GM19193 (cell line): ENCODE results near the gene THBS2.

ENCODE experiments used
- POLR2A ChIP-seq: IDR thresholded peaks from 4 replicates; pipeline ENCODE4 v1.6.1; 2011; ENCODE audit not compliant: insufficient read depth, insufficient read length; ENCODE audit errors: extremely low read depth

The THBS2 gene

DNA sequence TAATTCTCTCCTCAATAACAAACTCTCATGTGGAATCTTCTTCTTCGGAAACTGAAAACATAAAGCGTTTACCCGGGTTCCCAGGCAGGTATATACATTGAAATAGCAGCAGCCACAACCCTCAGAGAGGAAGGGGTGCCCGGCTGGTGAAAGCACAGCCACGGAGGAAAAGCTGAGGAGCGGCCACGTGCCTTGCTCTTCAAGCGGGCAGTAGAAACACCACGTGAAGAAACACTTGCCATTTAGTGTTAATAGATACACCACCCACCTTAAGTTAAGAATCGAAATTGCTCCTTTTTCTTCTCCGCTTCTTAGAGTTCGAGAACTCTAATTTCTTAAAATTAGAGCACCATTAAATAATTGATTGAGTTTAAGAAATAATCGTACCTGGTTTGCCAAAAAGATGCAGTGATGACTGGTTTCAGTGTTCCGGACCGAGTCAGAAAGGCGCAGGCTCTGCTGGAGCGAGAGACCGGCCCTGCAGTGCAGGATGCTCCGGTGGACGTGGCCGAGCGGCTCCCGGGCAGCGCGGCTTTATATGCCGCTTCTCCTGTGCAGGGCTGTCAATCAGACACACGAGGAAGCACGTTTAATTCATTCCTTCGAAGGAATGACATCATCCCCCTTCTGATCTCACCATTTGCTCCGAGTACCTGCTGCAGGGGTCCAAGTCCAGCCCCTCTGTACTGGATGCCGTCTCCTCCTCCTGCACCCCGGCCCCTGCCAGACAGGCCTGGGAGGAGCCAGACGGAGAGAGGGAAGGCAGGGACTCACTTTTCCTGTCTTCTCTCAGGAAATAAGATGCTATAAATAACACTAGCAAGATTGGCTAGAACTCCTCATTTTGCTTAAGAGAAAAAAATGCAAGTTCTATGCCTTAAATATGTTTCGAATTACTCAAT lies at the start of gene THBS2:
Gene THBS2 (minus strand): TSS at position 510 of the 902 bp plus-strand sequence. CDS start 3,062 bp downstream, outside the sequence.
- TF ChIP-seq POLR2A = no peak

DNA sequence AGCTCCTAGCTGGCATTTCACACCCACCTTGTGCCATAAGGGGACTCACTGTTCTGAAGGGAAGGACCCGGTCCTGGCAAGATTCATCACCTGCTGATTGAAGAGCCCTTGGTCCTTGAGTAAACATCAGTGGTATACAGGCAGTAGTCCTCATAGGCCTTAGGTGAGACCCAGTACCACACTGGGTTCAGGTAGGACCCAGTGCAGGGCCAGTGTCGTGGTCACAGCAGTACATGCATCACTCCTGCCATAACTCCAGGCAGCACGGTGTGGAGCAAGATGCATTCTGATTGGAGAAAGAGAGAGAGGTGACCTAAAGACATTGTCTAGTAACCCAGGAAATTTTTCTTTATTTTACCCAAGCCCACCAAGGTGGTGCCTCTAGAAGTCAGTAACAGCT lies 49.1 kb upstream of the THBS2 start:
- no peak for TF ChIP-seq POLR2A

DNA sequence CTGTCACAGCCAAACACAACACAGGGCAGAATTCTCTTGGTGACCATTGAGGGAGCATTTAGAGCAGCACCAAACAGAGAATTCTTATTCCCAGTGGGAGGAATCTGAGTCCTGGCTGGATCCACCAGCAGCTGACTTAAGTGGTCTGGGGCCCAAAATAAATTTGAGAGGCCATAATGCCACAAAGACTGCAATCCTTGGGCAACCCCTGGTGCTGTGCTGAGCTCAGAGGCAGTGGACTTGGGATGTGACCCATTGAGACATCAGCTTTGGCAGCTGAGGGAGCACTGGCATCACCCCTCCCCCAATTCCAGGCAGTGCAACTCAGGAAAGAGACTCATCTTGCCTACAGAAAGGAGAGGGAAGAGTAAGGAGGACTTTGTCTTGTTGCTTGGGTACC lies 48.6 kb upstream of the THBS2 start:
- TF ChIP-seq POLR2A = no peak

DNA sequence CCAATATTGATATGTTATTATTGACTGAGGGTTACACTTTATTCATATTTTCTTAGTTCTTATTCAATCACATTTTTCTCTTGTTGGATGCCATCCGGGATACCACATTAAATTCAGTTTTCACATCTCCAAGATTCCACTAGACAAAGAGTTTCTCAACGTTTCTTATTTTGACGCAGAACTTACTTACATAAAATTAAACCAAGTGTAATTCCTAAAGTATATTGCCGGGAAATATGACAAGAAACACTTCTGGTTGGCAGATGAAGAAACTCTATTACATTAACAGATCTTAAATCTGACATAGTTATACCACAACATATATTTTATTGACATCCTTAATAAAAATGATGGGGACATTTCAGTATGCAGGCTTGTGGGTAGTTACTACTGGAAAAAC lies 47.3 kb upstream of the THBS2 start:
- TF ChIP-seq POLR2A = no peak

DNA sequence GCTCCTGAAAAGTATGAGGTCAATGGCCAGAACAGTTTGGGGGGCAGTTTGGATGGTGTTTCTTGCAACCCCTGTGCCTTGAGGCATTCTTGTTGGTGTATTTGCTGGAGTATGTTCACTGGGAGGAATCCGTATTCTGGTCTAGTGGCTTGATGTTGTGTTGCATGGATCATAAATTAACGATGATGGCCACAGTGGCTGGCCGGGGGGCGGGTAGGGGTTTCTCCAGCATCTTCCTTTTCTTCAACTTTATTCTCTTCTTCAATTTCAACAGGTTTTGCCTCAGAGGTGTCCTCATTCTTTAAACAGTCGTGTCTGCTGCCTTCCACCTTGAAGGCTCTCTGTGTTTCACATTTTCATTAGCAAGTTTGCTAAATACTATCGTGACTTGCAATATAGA lies 43.0 kb upstream of the THBS2 start:
- no peak for TF ChIP-seq POLR2A

DNA sequence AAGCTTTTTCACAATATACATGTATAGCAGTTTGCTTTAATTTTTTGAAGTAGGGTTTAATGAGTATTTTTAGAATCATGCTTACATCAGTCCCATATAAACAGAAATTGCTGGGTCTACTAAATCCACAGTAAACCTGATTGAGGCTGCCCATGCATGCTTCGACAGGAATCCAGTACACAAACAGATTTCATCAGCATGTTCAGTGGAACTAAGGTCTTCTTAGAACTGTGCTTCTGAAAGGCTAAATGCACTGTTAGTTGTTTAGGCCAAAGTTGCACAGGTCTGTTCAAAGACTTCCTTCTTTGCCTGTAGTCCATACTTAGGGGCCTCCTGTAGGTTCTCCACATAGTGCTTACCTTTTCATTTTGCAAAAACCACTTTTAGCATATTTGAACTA lies 42.5 kb upstream of the THBS2 start:
- no peak for TF ChIP-seq POLR2A

DNA sequence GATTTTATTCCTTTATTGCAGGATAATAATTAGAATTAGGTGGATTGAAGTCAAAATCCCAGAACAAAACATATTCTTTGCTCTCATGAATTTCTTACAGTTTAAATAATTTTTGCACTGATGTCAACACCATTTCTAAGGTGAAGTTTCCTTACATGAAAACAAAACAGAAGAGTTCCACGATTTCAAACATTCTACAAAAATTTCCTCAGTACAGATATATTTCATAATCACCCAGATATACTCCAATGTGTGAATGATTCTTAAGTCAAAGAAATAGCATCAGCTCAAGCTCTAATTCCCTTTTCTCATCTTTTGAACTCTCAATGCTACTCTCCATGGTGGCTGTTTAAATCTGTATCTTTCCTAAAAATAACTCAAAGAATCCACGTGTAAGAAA lies 39.5 kb upstream of the THBS2 start:
- no peak for TF ChIP-seq POLR2A

DNA sequence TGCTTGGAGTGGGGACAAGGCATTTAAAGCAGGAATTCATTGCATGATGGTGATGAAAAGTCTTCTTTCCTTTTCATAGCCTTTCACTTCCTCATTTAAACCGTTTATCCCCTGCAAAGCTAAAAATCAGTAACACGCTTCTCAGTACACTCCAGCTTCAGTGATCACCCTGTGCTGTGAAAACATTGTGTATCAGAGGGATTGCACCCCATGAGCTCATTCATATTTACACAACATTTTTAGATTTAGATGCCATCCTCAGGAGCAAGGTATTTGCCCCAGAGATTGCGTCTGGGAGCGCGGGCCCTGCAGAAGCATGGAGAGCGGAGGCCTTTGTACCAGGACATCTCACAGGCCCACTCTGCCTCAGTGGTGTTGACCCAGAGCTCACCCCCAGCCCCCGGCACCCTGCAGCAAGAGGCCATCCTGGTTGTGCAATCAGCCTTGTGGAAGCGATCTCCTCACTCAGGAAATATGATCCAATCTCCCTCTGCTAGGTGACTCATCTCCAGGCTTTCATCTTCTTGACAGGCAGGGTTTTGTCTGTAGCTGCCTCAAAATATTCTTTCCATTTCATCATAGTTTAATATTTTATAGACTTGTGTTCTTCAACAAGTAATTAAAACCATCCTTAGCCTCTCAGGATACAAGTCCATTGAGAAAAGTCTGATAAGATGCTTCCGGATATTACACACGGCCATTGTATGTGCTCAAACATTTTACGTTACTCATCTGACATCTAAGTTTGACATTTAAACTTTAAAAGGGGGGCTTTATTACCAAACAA lies 38.9 kb upstream of the THBS2 start:
- TF ChIP-seq POLR2A = no peak

DNA sequence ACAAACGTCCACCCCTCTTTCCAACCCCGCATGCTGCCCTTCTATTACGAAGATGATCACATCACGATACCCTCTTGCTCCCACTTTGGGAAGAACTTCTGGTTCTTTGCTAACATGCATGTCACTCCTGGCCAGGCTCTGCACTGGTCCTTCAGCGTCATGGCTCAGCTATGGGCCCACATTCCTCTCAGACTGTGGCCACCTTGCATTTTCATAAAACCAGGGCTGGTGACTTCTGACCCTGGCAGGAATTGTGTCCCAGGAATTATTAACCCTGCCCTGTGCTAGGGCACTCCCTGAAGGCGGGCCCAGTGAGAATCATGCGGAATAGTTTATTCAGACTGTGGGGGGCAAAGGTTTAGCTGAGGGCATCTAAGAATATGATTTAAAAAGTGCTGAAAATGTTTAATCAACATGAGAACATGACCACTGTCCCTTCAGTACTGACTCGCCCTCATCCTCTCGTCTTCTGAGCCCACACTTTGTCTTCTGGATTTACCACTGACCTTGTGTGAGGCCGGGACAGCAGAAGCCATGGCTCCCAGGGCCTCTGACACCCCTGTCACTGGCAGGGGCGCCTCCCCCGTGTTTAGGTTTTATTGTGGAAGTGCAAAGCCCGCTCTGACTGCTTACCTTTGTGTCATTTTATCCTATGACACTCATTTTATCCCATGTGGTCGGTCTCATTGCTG lies 38.1 kb upstream of the THBS2 start:
- TF ChIP-seq POLR2A = no peak

DNA sequence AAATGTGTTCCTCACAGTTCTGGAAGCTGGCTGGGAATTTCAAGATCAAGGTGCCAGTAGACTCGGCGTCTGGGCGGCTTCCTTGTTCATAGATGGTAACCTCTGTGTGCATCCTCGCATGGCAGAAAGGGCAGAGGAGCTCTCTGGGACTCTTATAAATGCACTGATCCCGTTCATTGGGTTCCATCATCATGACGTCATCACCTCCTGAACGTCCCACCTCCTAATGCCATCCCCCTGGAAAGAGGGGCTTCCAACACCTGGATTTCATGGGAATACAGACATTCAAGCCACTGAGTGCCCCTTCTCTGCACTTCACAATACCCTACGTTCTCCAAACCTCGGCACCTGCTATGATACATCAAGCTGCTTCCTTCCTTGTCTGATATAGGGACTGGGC lies 37.5 kb upstream of the THBS2 start:
- no peak for TF ChIP-seq POLR2A

DNA sequence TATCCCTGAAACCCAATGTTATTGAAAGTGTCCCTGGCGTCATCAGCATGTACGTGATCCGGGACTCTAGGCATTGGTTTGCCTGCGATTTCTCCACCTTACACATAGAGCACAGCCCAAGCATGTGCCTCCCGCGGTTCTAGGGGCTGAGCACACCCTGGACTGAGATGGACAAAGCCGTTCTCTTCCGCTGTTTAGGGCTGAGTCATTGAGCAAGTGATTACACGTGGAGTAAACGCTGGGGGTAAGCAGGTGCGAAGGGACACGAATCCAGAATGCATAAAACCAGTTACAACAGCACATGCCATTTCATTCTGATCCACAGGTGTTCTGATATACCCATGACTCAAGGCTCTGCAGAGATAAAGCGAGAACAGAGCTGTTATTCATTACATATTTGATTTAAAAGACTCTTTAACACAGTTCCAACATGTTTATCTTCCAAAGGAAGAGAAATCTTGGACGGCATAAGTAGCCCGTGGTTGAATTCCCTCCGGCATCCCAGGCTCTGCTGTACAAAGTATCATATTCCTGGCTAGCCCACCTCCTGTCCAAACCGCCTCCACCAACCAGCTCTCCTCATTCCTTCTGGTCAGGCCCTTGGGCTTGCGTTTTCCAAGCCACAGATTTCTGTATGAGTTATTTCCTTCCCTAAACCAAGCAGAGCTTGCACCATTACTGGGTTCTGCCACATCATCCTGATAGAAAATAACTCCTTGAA lies 36.1 kb upstream of the THBS2 start:
- no peak for TF ChIP-seq POLR2A

DNA sequence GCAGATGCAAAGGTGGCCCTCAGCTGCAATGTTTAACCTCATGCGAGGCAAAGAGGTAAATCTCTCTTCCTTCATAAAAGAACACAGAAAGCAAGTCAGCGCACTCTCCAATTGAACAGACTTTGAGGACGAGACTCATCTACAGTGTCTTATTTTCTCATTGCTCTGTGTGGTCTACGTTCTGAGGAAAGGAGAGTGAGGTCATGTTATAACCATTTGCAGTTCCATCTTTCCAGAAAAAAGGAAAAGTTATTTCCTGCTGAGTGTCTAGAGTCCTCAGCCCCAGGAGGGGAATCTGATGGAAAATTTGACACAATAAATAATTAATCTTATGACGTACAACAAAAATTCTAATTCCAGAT lies 35.6 kb upstream of the THBS2 start:
- no peak for TF ChIP-seq POLR2A

DNA sequence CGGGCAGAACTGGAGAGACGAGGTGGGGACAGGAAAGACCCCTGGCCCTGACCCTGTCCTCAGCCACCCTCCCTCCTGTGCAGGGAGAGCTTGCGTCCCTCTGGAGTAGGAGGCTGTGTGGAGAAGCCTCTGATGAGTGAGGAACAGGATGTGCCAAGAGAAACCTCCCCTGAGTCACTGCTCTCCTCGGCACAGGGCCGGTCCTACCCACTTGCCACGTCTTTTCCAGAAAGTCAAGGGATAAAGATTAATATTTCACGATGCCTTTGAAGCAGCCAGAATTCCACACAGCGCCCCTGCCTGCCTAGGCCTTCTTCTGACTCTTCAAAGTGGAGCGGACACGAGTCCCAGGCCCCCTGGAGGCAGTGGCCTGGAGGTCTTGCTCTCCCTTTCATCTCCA lies 34.9 kb upstream of the THBS2 start:
- no peak for TF ChIP-seq POLR2A

DNA sequence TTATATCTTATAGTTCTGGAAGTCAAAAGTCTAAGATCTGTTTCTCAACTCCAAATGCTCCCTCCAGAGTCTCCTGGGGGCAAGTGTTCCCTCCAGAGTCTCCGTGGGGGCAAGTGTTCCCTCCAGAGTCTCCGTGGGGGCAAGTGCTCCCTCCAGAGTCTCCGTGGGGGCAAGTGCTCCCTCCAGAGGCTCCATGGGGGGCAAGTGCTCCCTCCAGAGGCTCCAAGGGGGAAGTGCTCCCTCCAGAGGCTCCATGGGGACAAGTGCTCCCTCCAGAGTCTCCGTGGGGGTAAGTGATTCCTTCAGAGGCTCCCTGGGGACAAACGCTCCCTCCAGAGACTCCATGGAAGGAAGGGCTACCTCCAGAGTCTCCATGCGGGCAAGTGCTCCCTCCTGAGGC lies 34.0 kb upstream of the THBS2 start:
- no peak for TF ChIP-seq POLR2A

DNA sequence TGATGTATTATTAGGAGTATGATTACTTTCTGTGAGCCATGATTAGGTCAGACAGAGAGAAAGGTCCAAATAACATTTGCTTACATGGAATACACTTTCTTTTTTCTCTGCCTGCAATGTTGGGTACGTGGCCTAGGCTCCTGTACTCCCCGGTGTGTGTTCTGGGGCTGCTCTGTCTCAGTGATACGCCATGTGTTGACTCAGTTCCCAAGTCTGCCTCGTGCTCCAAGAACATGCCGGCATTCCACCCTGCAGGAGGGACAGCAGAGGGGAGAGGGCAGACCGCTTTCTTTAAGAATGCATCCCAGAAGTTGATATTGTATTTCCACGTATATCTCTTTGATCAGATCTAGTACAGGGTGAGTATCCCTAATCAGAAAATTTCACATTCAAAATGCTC lies 33.3 kb upstream of the THBS2 start:
- no peak for TF ChIP-seq POLR2A
